GM21737 (cell line): ENCODE data around the gene PKNOX2.

ENCODE experiments used
- ATAC-seq: cut with Tn5 transposase; IDR thresholded peaks from one replicate; pipeline ENCODE4 v1.9.1; 2021; ENCODE audit warnings: mild to moderate bottlenecking, moderate library complexity; ENCODE audit not compliant: unreplicated experiment

PKNOX2 gene

DNA sequence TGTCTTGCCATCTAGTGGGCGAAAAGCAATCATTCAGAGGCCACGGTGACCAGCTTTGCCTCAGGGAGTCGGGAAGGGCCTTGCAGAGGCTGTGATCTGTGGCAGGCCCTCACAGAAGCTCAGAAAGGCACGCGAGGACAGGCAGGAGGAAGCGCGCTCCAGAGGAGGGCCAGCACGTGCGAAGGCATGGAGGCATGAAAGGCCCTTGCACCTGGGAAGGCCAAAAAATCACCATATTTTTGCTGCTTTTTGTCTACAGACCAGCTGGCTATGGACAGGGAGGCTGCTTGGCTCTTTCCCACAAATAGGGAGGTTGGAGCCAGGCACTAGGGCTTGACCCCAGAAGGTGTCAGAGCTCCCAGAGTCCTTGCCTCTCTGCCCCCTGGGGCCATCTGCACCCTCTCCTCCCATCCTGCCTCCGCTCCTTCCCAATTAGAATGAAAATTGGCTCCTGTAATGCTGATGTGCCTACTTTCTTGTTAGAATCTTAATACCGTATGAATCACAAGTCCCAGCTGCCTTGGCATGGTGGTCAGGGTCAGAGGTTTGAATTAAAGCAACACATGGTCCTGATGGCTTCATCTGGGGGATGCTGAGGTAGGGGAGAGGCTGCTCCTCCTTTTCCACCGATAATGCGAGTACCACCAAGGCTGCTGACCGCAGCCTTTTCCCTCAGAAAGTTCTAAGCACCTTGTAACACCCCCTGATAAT is 262.4 kb downstream of the PKNOX2 start:
- no peak for ATAC-seq

DNA sequence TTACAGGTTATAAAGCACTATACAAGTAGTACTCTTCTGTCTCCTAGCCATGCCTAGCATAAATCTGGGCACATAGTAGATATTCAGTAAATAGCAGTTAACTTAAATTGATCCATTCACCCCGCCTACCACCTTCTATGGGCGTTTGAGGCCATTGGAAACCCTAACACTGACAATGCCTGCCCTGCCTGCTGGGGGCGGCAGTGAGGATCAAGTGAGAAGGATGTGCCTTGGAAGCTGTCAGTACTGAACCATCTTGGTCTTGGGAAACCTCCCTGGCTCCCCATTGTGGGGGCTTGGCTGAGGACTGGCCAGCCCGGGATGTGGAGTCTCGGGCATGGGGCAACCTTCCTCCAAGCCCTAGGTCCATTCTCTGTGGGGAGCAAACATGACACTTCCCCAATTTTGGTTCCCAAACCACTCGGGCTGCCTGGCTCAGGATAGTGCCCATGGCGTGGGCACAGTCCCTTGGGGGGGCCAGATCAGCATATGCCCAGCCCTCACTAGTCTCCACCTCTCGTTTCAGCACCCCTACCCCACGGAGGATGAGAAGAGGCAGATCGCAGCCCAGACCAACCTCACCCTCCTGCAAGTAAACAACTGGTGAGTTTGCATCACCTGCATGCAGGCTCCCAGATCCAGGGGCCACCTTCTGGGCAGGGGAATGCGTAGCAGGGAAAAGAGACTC is 264.1 kb downstream of the PKNOX2 start:
- no peak for ATAC-seq

DNA sequence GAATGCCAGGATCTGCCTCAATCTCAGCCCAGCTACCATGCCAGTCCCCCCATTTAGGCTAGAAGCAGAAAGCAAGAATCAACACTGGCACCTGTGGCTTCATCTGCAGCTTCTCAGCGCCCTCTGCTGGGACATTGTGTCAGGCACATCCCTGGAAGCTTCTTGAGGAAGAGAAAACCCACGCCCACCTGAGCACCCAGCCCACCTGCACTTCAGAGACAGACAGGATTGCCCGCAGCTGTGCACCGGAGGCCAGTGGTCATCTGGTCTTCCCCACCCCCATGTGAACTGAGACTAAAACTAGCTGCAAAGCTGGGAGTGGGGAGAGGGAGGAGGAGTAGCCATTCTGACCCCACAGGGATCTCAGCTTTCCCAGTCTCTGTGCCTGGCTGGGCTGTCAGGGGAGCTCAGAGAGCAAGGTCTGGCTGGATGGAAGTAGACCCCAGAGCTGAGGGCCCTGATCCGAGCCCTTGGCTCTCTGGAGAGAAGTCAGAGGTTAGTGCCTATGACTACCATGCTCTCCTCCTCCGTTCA is 264.7 kb downstream of the PKNOX2 start:
- ATAC-seq = no peak

DNA sequence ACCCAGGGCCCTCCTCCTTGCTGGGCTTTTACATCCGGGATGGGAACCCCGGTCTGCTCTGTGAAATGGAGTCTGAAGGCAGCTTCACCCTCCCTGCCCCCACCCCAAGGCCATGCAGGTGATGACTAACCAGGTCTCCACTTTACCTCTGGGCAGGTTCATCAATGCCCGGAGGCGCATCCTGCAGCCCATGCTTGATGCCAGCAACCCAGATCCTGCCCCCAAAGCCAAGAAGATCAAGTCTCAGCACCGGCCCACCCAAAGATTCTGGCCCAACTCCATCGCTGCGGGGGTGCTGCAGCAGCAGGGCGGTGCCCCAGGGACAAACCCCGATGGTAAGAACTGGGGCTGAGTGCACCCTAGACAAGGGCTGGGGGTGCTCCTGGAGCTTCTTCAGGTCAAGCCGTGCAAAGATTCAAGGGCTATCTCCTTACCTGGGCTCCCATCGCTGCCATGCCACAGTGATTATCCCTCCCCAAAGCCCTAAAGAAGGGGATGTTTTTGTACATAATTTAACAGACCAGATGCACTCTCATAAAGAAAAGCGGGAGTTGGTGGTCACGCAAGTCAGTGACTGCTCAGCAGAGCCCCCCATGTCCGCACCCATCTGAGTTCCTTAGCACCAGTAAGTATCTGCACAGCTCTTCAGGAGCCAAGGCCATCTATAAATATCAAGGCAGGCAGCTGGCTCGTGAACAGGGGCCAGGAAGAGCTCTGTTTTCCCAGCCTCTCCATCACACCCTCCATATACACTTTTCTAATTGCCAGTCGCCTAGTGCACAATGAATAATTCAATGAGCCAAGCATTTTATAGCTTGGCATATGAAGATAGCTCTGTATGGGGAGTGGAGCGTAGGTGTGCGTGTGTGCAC is 265.5 kb downstream of the PKNOX2 start:
- no peak for ATAC-seq

DNA sequence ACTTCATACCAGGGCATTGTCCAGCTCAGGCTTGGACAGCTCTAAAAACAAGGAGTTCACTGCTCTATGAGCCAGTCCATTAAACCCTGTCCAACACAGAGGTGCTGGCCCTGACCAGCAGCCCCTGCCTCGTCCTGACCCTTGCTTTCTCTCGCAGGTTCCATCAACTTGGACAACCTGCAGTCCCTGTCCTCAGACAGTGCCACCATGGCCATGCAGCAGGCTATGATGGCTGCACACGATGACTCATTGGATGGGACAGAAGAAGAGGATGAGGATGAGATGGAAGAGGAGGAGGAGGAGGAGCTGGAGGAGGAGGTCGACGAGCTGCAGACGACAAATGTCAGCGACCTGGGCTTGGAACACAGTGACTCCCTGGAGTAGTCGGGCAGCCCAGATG is 266.5 kb downstream of the PKNOX2 start:
- no peak for ATAC-seq

DNA sequence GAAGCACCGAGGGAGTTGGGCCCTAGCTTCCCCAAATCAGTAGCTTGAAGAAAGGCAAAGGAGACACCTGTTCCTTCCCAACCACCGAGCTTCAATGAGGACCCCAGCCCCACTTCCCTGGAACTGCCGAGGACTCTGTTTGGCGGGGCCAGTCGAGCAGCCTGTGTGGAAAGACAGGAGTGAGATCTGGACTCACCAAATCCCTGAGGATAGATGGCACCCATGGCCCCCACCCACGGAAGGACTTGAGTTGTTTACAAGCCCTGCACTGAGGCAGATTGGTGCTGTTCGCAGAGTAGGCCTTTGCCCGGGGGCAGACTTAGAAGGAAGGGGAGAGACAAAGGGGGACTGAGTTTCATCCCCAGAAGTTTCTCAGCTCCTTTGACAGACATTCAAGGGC is 266.9 kb downstream of the PKNOX2 start:
- no peak for ATAC-seq

DNA sequence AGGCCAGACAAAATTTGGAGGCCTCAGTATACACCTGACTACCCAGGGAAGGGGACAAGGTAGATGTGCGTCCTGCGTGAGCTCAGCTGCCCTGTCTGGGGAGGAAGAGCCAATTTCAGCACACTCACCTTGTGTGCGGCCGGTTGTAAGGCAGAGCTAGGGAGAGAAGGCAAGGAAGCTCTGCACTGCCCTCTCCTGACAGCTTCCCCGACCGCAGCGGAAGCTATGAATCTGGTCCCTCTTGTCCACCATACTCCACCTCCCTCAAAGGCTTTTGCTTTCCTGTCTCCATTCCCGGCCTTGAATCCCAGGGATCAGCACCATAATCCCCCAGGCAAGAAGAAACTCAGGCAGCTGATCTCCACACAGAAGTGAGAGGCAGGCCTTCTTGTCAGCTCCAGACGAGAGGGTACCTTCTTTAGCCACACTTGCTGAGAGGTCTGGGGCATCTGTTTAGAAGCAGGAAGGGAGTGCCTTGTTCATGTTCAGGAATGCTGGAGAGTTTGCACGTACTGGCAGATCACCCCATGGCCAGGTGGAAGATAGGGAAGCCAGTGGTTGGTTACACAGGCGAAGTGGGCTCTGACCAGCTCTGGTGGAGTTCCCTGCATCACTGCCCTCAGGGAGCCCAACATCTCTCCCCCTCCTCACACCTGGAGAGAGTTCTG is 269.0 kb downstream of the PKNOX2 start:
- no peak for ATAC-seq

DNA sequence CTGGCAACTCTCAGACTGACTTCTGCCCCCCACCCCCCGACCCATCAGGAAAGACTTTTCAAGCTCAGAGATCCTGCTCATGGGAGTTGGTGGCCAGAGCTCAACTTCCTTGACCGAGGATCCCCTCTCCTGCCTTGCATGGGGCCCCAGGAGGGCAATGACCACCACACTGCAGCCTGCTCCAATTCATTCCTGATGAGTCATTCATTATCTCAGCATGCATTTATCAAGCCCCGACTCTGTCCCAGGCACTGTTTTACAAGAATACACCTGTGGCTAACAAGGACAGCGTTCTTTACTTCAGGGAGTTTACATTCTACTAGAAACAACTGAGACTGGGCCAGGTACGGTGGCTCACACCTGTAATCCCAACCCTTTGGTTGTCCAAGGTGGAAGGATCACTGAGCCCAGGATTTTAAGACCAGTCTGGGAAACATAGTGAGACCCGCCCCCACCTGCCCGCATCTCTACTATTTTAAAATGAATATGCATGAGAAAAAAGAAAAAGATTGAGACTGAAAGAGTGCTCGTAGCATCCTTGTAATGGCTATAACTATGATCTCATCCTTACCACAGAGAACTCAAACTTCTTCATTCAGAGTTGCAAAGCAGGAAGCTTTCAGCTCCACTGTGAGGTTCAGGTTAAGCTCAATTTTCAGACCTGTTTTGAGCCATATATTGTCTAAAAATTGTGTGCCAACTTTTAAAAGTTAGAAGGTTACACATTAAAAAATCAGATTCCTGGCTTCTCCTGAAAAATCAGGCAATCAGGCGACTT is 271.1 kb downstream of the PKNOX2 start:
- ATAC-seq = no peak

DNA sequence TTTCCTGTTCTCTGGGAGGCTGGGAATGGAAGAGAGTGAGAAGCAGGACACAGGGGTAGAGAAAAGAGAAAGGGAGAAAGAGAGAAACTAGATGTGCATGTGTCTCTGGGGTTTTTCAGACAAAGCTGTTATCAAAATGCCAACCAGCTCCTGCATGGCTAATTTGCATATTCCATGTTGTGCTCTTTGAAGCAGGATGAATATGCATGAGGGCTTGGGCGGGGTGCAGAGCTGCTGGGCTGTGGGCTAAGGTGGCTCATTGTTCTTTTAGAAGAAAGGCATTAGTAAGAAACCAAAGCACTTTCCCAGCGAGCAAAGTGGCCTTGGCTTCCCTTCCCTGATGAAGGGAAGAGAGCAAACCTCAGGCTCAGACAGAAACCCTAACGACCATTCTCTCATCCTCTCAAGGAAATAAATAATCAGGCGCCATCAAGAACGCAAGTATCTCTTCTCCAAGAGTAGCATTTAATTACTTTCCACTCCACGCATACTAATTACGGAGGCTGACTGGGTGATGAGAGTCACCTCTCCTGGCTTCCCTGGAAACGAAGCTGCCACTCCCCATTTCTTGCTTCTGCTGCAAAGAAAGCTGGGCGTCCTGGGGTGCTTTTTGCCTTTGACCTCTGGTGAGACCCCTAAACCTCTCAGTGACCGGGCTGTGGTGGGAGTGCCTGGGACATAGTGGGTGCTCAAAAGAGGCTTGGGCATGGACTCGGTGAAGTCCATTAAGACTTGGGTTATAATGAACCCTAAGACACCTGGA is 277.3 kb downstream of the PKNOX2 start:
- ATAC-seq = no peak

DNA sequence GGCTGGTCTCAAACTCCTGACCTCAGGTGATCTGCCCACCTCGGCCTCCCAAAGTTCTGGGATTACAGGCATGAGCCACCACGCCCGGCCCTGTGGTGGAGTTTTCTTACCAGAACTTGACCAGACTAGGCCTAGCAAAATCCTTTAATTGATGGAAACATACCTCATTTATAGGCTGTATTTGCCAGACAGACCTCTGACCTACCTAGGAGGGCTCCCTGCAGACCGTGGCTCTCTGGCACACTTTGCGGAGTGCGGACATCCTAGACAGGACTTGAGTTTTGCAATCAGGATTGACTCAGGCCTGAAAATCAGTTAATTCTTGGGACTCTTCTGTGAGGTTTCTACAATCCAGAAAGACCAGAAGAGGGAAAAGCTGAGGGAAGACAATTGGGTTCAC is 278.4 kb downstream of the PKNOX2 start:
- no peak for ATAC-seq

DNA sequence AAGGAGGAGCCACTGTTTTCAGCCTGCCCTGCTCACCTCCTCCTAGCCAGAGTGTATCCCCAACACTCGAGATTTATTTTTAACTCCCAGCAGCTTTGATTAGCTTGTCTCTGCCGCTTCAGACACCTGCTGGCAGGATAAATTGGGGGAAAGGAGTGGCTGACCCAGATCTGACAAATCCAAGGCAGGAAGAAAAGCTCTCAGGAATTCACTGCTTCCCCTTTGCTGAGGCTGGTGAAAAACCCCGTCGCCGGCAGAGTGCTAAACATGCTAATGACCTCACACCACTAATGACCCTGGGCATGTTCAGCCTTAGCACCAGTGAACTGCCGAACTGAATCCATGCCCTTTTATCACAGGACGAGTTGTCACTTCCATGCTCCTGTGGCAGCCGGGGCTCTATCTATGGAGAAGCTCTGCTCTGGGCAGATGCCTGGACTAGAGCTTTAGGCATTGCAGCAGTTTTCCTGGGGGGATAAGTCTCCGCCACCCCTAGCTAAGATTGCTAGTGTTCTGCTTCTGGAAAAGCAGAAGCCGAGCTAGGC is 279.3 kb downstream of the PKNOX2 start:
- ATAC-seq = no peak

DNA sequence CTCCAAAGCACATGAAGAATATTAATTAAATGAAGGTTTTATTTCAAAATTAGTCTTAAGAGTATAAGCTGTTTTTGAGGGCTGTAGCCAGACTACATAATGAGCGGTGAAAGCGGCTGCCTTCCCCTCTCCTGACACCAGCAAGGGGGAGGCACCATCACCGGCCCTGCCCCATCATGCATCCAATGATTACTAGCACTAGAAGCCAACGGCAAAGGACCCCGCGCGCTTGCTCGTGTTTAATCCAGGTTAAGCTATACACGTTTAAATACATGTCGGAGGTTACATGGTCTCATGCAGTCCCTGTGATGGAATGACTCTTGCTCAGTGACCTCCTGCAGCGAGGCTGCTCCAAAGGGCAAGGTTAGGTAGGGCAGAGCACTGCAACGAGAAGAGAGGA is 281.2 kb downstream of the PKNOX2 start:
- no peak for ATAC-seq

DNA sequence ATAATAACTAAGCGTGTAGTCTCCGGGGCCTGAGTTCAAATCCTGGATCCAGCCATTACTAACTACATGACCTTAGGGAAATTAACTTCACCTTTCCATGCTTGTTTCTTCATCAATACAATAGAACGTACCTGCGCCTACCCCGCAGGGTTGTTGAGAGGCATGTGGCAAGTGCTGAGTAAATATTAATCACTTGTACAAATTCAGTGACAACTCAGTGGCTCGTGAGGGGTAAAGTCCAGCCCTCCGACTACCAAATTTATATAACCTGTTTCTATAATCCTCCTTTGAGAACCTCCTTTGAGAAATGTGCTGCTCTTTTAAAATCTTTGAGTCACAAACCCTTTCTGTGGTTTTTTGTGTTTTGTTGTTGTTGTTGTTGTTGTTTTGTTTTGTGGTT is 281.7 kb downstream of the PKNOX2 start:
- ATAC-seq = no peak

DNA sequence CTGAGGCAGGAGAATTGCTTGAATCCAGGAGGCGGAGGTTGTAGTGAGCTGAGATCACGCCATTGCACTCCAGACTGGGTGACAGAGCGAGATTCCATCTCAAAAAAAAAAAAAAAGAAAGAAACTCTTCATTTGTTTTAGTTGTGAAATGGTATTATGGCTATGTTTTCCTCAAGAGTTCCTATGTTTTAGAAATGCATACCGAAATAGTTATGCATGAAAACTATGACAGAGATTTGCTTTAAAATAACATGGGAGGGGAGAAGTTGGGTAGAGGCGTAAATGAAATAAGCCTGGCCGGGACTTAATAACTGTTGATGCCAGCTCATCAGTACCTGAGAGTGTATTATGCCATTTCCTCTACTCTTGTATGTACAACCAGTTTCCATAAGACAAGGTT is 283.2 kb downstream of the PKNOX2 start:
- ATAC-seq = no peak

DNA sequence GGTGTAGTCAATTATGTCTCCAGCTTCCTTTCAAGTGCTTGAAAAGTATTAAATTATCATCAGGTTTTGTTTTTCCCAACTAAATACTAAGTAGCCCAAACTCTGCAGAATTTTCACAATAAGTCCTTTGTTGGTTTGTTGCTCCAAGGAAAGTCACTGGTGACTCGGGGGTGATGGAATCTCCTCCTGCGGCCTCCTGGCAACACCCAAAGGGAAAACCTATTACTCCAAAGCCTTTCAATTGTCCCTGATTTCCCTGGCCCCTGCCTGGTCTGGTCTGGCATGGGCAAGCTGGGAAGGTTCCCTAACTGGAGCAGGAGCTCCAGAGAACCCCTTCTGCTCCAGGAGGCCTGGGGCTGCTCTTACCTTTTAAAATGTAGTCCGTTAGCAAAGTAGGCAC is 283.6 kb downstream of the PKNOX2 start:
- ATAC-seq = no peak

DNA sequence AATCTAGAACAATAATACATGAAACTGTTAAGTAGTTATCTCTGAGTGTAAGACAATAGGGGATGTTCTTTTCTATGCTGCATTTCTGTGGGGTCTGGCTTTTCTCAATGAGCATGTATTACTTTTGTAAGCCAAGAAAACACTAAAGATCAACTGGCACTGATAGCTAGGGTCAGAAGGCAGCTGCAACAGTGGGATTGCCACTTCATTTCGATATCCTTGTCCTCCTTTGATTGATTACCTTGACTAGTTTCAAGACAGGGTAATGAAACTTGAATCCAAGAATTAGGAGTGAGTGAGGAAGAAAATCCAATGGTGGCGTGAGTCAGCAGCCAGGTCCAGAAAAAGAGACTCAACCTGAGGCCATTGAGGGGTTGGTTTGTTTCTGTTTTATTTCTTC is 285.0 kb downstream of the PKNOX2 start:
- ATAC-seq = no peak

DNA sequence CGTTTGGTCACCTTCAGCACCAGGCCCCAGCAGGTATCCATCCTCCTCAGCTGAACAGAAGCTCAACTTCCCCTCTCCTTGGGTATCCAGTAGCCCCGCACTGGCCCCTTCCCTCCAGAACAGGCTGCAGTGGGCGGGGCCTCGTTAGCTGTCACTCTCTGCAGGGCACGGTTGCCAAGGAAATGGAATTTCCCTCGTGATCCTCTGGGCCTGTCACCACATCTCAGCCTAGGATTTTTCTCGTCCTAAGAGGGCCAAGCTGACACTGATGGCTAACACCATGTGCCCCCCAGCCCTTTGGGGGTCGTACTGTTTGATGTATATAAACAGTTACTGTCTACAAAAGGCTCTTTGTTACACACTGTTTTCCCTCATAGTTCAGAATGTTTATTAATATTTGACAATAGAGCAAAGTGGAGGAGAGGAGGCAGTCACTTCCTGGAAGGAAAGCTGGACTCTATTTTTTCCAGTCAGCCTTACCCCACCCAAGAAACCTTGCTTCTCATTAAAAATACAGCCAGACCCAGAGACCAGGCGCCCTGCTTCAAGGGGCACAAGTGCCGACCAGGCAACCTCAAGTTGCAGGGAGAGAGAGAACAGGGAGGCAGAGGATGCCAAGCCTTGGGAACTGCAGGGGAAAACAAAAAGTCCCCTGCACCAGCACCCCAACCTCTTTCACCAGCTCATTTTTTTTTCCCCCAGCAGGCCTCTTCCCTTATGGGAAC is 287.0 kb downstream of the PKNOX2 start:
- ATAC-seq = no peak

DNA sequence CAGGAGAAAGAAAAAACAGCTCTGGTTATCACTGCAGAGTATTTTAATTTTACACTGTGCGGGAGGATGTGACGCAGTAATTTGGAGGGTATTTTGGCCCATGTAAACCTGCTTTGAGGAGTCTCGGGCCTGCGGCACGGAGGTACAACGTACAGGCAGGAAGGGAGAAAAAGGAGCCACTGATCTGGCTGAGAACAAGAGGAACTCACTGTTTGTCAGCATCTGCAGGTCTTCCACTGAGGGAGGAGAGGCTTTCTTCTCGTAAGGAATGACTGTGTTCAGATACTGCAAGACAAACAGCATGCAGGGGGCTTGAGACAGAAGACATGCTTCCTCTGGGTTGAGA is 287.5 kb downstream of the PKNOX2 start:
- no peak for ATAC-seq

DNA sequence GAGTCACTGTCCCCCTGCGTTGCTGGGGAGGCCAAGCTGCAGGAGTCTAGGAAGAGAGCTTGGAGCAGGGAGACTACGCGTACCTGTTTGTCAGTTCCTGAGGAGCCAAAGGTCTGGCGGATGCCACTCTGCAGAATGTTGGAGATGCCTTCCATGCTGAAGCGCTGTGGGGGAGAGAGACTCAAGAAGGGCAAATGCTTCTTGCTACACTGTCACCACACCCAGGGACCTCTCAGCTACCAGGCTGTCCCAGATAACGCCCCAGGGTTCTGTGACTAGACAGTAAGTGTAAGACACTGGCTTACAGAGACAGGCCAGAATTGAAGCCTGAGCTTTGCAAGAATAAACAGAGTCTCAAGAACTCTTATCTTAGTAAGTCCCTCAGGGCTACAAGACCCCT is 289.5 kb downstream of the PKNOX2 start:
- no peak for ATAC-seq
